NCI-H345 (cell line): Measurements from ENCODE around the gene EGLN3.
"Not testable (repeated sequence)": the region's sequence is repeated elsewhere in the genome, so short reads cannot be mapped to it uniquely, and the experiment has no call there.

Experiments used
- DNase-seq: peaks from one replicate; lab custom pipeline; 2025; lab: John Stamatoyannopoulos, UW

Gene EGLN3

DNA sequence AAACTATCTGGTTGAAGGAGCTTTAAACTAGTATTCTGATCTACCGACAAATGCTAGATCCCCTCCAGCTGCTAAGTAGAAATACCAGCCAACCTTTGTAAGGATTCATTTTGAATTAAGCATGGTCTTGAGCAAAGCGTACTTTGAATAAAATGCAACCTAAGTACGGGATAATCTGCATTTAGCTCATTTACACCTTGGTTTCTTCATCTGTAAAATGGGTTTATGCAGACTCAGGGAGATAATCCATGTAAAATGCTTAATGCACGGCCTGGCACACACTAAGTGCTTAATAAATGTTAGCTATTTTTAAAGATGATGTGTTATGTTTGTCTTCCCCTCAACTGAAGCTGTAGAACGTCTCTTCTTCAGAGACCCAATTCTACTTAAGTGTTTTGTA lies 15.9 kb downstream of the EGLN3 start:
- no peak for DNase-seq

DNA sequence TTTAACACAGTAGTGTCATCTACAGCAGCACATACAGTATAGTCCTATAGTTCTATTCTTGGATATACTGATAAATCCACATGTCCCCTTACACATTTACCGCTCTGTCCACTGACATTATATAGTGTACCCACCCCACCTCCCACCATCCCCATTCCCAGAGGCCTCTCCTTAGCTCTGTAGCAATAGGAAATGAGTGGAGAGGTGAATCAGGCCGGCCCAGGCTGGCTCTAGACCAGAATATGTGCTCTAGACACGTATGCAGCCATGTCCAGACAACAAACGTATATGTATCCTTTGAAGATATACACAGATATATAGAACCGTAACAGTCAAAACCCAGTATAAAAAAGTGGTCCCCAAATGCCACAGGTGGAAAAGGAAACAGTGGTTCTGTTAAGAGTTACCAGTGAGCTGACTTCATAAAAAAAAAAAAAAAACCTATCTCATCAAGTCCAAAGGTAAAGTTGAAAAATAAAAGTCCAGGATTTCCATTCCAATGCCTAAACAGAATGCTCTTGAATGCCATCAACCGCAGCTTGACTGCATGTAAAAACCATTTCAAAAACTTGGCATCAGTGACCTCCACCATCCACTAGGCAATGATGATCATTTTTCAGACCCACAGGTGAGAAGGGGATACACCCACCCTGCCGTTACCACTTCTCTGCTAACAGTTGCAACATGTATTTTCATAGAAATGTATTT lies 16.7 kb downstream of the EGLN3 start:
- no peak for DNase-seq

DNA sequence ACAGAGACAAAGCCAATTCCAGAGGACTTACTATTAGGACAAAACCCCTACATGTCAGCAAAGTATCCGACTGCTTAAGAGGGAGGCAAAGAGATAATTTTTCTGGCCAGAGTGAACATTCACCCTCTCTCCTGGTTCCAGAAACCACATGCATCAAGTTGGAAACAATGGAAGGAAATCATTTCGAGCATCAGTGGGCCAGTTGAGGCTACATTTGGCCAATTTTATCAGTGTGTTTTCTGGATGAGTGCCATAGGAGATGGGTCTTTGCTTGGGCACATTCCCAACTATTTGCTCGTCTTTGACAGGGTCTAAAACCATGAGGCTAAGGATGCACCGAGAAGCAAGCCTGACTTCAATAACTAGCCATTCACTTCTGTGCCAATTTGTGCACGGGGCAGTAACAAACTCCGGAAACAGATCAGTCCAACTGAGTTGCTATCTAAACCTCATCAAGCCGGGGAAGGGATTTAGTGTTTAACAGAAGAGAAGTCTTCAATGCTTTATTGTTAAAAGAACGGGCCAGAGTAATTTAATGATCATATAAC lies 17.4 kb downstream of the EGLN3 start:
- no peak for DNase-seq

DNA sequence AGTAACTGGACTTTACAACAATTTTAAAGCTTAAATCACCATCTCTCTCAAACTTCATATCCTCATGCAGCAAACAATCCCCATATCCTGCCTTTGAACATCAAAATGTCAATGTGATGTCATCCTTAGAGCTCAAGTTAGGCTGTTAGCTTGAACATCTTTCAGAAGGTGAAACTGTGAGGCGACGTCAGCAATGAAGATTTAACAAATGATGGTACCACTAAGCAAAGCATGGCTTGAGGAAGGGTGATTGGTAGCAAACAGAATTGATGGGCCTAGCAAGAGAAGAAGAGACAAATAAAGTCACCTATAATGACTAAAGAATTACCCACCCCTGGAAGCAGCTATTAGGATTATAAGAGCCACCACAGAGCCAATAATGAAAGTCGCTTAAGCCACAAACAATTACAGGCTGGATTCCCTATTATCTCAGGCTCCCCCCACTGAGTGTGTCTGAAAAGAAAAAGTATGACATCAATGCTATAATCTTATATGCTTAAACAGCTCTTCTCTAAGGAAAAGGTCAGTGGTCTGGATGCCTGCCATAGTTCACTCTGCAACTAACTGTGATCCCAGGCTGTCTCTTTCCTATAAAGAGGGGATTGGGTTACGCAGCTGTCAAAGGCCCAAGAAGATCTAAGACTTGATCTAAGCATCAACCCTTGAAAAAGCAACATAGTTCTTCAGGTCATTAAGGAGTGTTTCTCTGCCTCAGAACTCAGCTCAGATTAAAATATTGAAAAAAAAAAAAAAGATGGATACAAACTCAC lies 18.1 kb downstream of the EGLN3 start:
- DNase-seq, result no peak

DNA sequence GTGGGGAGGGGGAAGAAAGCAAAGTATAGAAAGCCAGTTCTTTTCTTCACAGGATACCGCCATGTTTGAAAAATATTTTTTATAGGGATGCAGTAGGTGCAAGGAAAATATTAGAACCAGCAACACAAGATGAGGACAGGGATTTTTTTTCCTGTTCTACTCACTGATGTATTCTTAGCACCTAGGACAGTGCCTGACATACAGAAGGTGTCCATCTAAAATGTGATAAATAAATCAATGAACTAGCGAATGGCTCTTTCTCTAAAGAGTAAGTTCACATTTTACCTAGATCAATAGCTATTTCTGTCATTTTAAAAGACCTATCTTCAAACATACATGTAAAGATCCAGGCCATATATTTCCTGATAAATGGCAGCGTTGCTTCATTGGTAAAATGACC lies 18.8 kb downstream of the EGLN3 start:
- no peak for DNase-seq

DNA sequence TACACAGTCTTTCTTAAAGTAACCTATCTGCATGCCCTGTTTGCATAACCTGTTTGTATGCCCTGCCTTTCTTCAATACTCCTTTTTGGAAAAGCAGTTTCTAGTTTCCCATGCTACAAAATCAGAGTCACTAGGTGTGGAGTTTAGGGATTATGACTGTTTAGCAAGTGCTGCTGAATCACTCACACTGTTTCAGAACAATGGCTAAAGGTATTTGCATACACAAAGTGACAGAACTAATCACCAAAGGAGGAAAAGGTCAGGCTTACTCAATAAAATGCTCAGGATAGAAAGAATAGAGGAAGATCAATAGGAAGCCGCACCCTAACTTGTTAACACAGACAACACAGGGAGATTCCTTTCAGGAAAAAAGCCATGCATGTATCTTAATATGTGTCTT lies 19.4 kb downstream of the EGLN3 start:
- no peak for DNase-seq

DNA sequence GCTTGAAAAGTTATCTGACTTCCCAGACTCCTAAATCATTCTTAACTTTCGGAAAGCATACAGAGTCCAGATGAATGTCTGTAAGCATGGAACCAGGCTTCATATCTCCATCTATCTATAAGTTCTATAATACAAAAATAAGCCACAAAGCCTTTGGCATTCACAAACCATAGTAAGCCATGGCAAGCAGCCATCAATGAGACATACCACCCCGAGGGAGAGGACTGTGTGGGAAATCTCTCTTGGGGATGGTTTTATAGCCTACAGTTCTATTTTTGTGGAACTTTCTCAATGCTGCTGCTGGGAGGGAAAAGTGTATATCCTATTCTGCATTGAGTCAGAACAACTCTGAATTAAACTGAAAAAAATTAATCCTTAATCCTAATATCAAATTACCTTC lies 20.4 kb downstream of the EGLN3 start:
- DNase-seq, result no peak

DNA sequence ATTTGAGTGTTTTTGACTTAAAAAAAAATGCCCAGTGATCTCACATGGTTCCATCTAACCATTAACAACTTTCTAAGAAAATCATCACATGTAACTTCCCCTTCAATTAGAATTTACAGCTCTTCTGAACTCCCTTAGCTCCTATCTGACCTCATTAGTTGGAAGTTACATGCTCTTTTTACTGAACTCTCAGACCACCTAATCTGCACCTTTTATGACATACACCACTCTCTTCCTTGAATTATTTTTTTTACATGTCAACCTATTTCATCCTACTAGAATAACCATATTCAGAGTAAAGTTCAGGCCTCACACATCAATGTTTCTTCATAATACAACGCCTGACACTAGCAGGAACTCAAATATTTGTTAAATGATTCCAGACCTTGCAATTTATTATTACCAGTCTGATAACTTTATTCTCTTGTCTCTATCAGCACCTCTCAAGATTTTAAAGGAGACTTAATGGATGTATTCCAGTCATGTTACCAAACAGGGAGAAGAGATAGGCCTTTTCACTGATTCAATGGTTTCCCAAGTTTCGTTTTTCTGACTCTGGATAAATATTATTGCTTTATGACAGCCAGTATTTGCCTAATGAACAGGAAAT lies 21.0 kb downstream of the EGLN3 start:
- no peak for DNase-seq

DNA sequence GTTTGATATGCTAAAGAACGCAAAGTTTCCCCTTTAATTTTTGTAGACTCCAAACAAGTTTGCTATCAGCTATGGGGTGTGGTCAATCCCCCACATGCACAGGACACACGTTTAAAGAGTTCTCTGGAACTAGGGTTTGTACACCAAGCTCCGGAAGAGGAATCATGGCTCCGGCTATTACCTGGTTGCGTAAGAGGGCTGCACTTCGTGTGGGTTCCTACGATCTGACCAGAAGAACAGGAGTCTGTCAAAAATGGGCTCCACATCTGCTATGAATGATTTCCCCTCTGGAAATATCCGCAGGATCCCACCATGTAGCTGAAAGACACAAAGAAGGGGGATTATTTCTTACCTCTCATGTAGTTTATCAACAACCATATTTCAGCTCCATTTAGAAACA lies 22.0 kb downstream of the EGLN3 start:
- DNase-seq, result no peak

DNA sequence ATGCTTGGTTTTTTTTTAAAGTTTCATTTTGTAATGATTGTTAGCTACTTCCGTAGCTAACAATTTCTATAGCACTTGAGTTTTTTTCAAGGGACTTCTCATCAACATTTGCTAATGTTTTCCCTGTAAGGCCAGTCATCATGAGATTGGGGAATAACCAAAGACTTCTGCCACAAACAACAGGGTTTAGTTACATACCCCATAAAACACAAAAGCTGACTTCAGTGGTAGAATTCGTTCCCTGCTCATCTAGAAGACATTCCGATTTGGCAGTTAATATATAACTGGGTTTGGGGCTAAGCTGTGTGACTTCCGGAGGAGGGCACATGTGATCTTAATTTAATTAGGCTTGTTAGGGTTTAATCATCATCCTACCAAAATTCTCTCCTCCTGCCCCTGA lies 22.9 kb downstream of the EGLN3 start:
- no peak for DNase-seq

DNA sequence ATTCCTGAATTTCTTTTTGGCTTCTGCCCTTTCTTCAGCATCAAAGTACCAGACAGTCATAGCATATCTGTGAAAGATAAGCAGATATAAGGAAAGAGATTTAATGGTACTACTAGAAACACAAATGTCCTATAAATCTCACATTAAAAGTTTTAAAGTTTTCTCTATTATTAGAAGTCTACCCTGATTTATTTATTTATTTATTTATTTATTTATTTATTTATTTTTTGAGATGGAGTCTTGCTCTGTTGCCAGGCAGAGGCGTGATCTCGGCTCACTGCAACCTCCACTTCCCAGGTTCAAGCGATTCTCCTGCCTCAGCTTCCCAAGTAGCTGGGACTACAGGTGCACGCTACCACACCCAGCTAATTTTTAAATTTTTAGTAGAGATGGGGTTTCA lies 23.9 kb downstream of the EGLN3 start:
- not testable (repeated sequence) for DNase-seq

DNA sequence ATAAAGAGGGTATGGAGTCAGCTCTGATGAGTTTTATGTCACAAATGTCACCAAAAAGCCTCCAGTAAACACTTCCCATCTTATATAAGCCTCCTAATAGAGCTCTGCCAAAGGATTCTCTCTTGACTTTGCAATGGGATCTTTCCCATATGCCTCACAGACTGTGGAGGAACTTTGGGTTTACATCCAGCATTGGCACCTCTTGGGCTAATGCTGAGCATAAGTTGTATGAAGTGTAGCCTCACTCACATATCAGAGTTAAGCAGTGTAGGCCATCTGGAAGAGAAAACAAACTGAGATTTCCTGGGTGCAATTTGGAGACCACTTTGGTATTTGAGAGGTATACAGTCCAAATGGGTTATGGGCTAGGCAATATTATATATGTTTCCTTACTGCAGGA lies 24.9 kb downstream of the EGLN3 start:
- DNase-seq, result no peak

DNA sequence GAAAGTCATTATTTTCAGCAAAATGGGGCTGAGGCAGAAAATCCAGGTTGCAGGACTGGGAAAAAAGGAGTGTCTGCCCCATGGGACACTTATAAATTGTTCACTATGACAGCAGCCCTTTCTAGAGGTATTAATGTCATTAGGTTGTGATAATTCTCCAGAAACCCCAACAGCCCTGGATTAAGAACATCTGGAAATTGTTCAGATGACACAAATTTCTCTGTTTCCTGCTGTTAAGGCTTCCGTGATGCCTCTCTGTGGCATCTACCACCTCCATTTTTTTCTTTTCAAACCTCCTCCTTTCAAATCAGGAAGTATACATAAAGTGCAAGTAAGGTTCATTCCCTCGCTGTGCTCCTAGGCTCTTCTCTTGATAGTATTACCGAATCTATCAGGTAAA lies 25.6 kb downstream of the EGLN3 start:
- no peak for DNase-seq

DNA sequence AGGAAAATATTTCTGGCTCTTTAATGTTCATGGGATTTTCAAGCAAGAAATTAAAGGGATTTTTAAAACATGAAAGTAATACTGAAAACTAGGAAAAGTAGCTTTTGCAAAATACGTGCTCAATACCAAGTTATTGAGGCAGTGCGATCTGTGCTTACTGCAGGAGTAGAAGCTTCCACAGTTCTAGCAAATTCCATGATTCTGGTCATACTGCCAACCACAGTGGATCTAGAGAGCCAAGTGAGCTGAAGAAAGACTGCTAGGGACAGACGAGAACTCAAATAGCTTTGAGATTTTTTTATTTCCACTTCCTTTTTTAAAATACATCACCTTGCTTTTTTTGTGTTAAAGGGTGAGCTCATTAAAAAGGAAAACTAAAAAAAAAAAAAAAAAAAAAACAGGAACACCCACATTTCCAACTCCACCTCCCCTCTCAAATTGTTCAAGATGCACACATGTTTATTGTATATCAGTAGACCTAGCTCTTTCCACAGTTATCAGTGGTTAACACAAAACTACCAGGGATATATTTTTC lies 26.2 kb downstream of the EGLN3 start:
- no peak for DNase-seq

DNA sequence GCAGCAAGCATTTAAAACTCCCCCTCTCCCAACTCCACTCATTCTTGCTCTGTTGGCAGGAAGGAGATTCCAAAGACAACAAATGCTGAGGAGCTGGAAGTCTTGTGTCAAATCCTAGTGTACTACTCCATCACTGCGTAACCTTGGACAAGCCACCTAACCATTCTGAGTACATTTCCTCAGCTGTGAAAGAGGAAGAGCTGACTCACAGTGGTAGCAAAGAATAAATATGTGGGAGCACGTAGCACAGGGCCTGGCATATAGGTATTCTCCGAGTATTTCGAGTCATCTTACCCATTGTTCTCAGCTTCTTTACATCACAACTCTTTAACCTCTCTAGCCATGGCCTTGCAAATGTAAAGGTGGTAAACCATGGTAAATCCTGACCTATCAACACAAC lies 28.7 kb downstream of the EGLN3 start:
- no peak for DNase-seq

DNA sequence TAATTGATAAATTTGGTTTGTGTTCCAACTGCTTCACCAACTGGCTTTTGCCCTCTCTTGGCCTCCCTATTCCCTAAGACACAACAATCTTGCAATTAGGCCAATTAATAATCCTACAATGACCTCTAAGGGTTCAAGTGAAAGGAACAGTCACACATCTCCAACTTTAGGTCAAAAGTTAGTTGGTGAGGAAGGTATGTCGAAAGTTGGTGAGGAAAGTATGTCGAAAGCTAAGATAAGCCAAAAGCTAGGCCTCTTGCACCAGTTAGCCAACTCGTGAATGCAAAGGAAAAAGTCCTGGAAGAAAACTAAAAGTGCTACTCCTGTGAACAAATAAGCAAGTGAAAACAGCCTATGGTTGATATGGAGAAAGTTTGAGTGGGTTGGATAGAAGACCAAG lies 32.6 kb downstream of the EGLN3 start:
- no peak for DNase-seq

DNA sequence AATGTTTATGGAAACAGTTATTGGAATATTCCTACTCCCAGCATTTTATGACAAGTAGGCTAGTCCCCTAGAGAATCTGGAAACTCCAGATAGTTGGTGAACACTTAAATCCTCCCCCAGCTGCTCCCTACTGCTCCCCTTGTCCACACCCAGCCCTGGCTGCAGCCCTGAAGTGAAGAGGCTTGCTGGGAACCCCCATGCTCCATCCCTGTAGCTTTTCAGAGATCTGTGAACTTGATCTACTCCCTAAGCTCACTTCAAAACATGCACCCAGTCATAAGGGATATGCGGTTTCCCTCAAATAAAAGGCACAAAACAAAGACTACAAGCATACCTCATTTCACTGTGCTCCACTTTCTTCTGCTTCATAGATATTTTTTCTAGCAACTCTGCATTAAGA lies 33.2 kb downstream of the EGLN3 start:
- DNase-seq, result no peak

DNA sequence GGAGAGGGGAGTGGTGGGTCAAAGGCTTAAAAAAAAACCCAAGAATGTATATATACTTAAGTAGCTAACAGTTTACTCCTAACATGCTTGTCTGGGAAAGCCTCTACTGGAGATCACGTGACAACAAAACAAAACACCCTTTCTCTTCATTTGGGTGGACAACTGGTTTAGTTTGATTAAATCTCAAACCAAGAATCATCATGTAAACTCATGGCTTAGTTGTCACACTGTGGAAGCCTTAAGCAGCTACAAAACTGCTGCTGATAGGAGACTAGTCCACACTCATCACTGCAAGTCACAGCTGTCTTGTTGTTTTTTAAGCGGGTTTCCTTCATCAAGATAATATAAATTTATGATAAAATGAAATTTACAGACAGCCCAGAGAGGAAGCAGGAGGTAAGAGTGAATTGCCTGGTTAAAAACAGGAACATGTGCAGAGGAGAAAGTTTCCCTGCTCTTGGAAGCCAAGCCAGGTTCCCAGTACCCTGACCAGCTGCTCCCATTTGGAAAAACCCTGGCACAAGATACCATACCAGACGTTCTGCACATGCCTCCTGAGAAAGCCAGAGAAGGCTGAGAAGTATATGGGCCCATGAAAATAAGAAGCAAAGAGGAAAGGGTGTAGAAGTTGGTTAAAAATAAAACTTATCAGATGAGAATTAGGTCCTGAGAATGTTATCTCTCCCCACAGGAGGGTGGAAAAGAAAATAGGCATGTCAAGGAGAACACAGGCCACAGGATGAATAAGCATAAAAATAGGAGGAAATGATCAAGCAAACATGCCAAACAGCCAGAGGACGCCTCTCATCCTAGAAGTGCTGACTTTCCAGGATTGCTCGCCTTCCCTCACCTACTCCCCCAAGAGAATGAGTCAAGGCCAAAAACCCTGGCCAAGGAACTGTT lies 34.0 kb downstream of the EGLN3 start:
- no peak for DNase-seq

DNA sequence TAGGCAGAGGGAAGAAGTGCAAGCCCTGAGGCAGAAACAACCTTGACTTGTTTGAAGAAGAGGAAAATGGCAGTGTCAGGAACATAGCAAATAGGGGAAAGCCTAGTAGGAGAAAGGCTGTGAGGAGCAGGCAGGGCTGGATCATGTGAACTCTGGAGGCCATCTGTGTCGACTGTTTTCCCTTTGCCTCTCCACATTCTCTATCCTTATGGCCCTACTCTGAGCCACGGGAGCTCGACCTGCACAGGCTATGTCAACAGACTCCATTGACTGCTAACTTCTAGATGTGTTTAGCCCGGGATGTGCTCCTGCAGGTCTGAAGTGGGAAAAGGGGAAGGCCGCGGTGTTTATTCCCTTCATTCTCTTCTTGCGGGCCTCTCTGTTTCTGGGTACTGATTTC lies 35.2 kb downstream of the EGLN3 start:
- DNase-seq, result no peak

DNA sequence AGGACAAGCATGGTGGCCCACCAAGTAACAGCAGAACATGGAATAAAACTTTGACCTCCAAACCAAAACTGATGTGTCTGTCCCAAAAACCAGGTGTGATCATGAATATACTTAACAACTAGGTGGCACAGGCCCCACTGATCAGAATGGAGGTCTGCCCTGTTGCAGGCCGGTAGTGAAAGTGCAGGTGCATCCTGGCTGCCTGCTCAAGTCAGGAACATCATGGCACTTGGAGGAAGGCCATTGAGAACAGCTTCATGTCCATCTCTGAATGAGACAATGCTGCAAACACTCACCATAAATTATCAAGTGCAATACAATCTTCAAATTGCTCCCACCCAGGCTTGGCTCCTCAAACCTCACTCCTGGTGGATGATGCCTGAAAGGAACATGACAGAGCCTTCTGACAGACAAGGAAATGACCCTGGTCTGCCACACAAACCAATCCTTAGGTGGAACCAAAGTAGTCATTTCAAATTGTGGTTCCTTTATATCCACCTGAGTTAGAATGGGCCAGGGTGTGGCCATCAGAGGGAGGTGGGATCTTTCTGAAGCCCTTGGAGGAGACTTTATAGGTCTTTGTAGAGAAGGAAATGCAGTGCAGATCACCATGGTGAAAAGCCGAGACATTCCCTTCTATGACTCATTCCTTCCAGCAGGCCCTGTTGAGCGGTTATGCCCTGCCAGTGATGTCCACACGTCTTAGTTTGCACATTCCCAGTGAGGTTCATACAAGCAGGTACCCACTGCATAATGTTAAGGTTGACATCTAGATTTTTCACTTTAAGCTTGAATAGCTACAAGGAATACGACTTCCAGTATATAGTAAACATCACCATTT lies 36.0 kb downstream of the EGLN3 start:
- DNase-seq, result no peak

DNA sequence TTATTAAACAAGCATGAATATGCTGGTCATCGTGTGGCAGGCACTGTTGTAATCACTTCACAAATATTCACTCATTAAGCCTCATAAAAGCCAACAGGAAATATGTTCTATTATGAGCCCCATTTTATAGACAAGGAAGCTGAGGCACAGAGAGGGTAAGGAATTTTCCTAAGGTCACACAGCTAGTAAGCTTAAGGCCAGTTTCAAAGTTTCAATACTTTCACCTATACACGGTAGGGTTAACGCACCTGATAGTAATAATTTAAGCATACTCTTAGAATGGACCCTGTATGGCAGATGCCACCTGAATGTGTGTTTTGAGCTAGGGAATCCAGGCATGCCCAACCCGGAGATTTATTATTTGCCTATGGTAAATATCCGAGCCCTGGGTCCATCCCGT lies 39.8 kb downstream of the EGLN3 start:
- DNase-seq, result no peak
